PFSK-1 (cell line): ENCODE results near the gene CCSER2.

Experiments used
- FOXP2 ChIP-seq: optimal IDR thresholded peaks from 2 replicates; pipeline ENCODE3; 2011; ENCODE audit warnings: borderline replicate concordance, control low read depth, inconsistent platforms; ENCODE audit not compliant: insufficient read depth; ENCODE audit errors: extremely low read length, extremely low read depth
- POLR2AphosphoS5 ChIP-seq: IDR thresholded peaks from 2 replicates; pipeline ENCODE4 v1.6.1; 2012; ENCODE audit warnings: low read depth, mild to moderate bottlenecking, control low read depth, low read length, moderate library complexity
- REST ChIP-seq, 2 experiments: IDR thresholded peaks; 2 replicates each; pipeline versions ENCODE4 v1.6.1 to v1.8.0; 2011 to 2012; ENCODE audit warnings: low read depth in 2 of 2, low read length in 2 of 2, control low read depth in 1 of 2, inconsistent platforms in 1 of 2, mild to moderate bottlenecking in 1 of 2, moderate library complexity in 1 of 2; ENCODE audit not compliant: insufficient read depth in 1 of 2
- SIN3A ChIP-seq: IDR thresholded peaks from 2 replicates; pipeline ENCODE4 v1.6.1; 2012; ENCODE audit warnings: mild to moderate bottlenecking, low read length, moderate library complexity, borderline replicate concordance; ENCODE audit not compliant: insufficient read depth
- TAF1 ChIP-seq: IDR thresholded peaks from 2 replicates; pipeline ENCODE4 v1.6.1; 2012; ENCODE audit warnings: low read length, control low read depth, borderline replicate concordance; ENCODE audit not compliant: insufficient read depth

Gene CCSER2

GRCh38 chr10:84308021-84308420, 20.4 kb upstream of the CCSER2 start:
- TF ChIP-seq REST (IDR thresholded peaks at IDR 0.05; ENCODE audit: insufficient read depth in 1 of 2, low read depth in 2 of 2, low read length in 2 of 2), result no peak

DNA sequence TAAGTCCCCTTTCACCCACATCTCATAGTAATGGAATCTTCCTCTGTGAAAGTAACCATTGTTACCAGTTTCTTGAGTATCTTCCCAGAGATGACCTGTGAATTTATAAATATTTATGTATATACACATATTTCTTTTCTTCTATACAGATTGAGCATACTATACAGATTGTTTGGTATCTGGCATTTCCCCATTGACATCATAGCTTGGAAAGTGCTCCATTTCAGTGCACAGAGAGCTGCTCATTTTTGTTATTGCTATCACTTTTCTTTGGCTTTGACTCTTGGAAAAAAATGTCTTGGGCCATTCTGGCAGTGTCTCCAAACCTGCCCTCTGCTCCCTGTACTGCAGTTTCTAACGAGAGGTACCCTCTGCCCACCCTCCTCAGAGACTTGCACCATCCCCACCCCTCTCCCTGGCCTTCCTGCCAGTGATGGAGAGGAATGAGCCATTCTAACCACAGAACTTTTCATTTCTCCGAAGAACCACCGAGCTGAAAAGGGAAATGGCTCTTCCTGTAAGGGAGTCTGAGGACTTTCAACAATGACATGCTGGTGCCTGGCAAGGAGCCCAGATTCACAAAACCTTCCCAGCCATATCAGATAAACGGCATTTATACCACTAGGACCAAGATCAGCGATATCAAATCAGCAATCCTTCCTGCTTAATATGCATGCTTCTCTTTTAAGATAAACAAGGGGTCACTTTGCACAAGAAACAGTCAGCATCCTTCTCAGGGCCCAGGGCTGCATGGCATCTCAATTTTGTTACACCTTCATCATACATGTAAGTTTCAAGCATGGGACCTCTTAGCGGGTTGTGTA, 19.7 kb upstream of the CCSER2 start:
- TF ChIP-seq REST (IDR thresholded peaks at IDR 0.05; ENCODE audit: insufficient read depth in 1 of 2, low read depth in 2 of 2, low read length in 2 of 2), result no peak
- TF ChIP-seq FOXP2, result no peak
- no peak for TF ChIP-seq POLR2AphosphoS5
- no peak for TF ChIP-seq SIN3A
- TF ChIP-seq TAF1, result no peak

- TF ChIP-seq SIN3A (no peak), FOXP2 (no peak), REST (IDR thresholded peaks at IDR 0.05; ENCODE audit: insufficient read depth in 1 of 2, low read depth in 2 of 2, low read length in 2 of 2) (no peak), TAF1 (no peak), POLR2AphosphoS5 (no peak)
Measured at GRCh38 chr10:84310470-84310869, 17.9 kb upstream of the CCSER2 start.

DNA sequence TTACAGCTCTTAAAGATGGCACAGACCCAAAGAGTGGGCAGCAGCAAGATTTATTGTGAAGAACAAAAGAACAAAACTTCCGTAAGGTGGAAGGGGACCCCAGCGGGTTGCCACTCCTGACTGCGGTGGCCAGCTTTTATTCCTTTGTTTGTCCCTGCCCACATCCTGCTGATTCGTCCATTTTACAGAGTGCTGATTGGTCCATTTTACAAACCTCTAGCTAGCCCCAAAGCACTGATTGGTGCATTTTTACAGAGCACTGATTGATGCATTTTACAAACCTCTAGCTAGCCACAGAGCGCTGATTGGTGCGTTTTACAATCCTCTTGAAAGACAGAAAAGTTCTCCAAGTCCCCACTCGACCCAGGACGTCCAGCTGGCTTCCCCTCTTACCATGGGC, 16.8 kb upstream of the CCSER2 start:
- TF ChIP-seq POLR2AphosphoS5, result no peak
- TF ChIP-seq TAF1, result no peak
- no peak for TF ChIP-seq REST (IDR thresholded peaks at IDR 0.05; ENCODE audit: insufficient read depth in 1 of 2, low read depth in 2 of 2, low read length in 2 of 2)
- no peak for TF ChIP-seq FOXP2
- no peak for TF ChIP-seq SIN3A

DNA sequence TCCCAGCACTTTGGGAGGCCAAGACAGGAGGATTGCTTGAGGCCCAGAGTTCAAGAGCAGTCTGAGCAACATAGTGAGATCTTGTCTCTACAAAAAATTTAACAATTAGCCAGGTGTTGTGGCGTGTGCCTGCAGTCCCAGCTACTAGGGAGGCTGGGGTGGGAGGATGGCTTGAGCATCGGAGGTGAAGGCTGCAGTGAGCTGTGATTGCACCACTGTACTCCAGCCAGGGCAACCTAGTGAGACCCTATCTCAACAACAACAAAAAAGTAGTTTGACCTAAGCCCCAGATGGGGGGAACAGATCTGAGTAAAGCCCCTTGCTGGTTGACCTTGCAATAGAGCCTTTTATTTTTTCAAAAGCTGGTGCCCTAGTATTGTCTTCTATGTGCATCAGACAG, 15.6 kb upstream of the CCSER2 start:
- TF ChIP-seq REST (IDR thresholded peaks at IDR 0.05; ENCODE audit: insufficient read depth in 1 of 2, low read depth in 2 of 2, low read length in 2 of 2) (no peak), FOXP2 (no peak), SIN3A (no peak), POLR2AphosphoS5 (no peak), TAF1 (no peak)
